Panc1 (cell line): ENCODE data around the gene PGBD1. TPM values are rescaled to one million over a fixed set of nuclear protein-coding genes. Genes with fewer than 3 reads are reported as not detected.

Experiments used
- ATAC-seq: fragments of 200-7000 bp; cut with Tn5 transposase; 2 replicates; pipeline ENCODE4 v1.9.1; 2020; ENCODE audit warnings: mild to moderate bottlenecking, moderate library complexity
- BruUV-seq: library from RNA; stranded (reverse); fragments of 400-500 nt; replicated peaks from 2 replicates; lab custom pipeline; 2021; lab: Mats Ljungman, UMichigan
- CTCF ChIA-PET: fragments of 300-600 bp; sonication (Branson Sonifier 250); formaldehyde crosslinking; loops from one replicate; lab custom pipeline; 2022; ENCODE audit warnings: antibody characterized with exemption; lab: Charles Lee
- POLR2A ChIA-PET: fragments of 300-600 bp; sonication (Branson Sonifier 250); formaldehyde crosslinking; loops from one replicate; lab custom pipeline; 2022; ENCODE audit warnings: antibody characterized with exemption; lab: Charles Lee
- DNase-seq: peaks from one replicate; pipeline ENCODE4 v3.0.0-alpha.2; 2010; ENCODE audit warnings: low read depth, low spot score
- H3K27ac ChIP-seq: 2 replicates; pipeline ENCODE4 v1.5.1; 2011; ENCODE audit warnings: mild to moderate bottlenecking, low read length, inconsistent platforms
- H3K27me3 ChIP-seq: fragments of 200-500 bp; sonication (Bioruptor generic); 2 replicates; pipeline ENCODE4 v1.6.0; 2014; ENCODE audit warnings: low read length, inconsistent platforms; ENCODE audit not compliant: control insufficient read depth, insufficient read depth
- H3K36me3 ChIP-seq: fragments of 200-500 bp; sonication (Bioruptor generic); 2 replicates; pipeline ENCODE4 v1.5.1; 2014; ENCODE audit warnings: inconsistent platforms, mild to moderate bottlenecking, low read length, moderate library complexity; ENCODE audit not compliant: control insufficient read depth, insufficient read depth
- H3K4me1 ChIP-seq: 2 replicates; pipeline ENCODE4 v1.5.1; 2011; ENCODE audit warnings: inconsistent platforms, mild to moderate bottlenecking, low read length, moderate library complexity; ENCODE audit not compliant: control insufficient read depth, insufficient read depth
- H3K4me3 ChIP-seq, 2 experiments: 2 replicates each; pipeline ENCODE4 v1.5.1; 2011 to 2012; ENCODE audit warnings: low read depth in 2 of 2, low read length in 2 of 2, mild to moderate bottlenecking in 2 of 2, inconsistent platforms in 1 of 2, moderate library complexity in 1 of 2
- H3K9me3 ChIP-seq: fragments of 200-500 bp; sonication (Bioruptor generic); 2 replicates; pipeline ENCODE4 v1.5.1; 2014; ENCODE audit warnings: low read depth, mild to moderate bottlenecking, inconsistent platforms, low read length, moderate library complexity; ENCODE audit not compliant: control insufficient read depth, insufficient read depth
- POLR2AphosphoS5 ChIP-seq: IDR thresholded peaks from 2 replicates; pipeline ENCODE4 v1.6.1; 2012; ENCODE audit warnings: mild to moderate bottlenecking, low read depth, low read length, moderate library complexity
- SIN3A ChIP-seq: IDR thresholded peaks from 2 replicates; pipeline ENCODE4 v1.6.1; 2012; ENCODE audit warnings: low read depth, mild to moderate bottlenecking, low read length, moderate library complexity, borderline replicate concordance; ENCODE audit not compliant: insufficient read depth
- TCF7L2 ChIP-seq: IDR thresholded peaks from 2 replicates; pipeline ENCODE4 v1.6.1; 2011; ENCODE audit warnings: mild to moderate bottlenecking, low read depth, low read length, inconsistent platforms
- in situ Hi-C: cut with HindIII; loops from 2 replicates; pipeline ENCODE4 v1.10.0; 2016; ENCODE audit warnings: low sequenced_read_pairs, low pct_unique_long_range_greater_than_20kb
- intact Hi-C: fragments of 100-400 bp; cut with micrococcal nuclease; formaldehyde crosslinking; loops from one replicate; pipeline ENCODE4 v1.10.0; 2022; ENCODE audit not compliant: unreplicated experiment
- total RNA-seq: library from RNA; stranded (reverse); gene quantifications from one replicate; pipeline ENCODE4 v1.2.1, GENCODE V29; 2021; ENCODE audit not compliant: unreplicated experiment
- TF ChIP-seq, protein P1 (sequence below): fragments of 450-650 bp; IDR thresholded peaks from 2 replicates; pipeline ENCODE4 v1.5.1; 2017; ENCODE audit warnings: mild to moderate bottlenecking
- TF ChIP-seq, protein P2 (sequence below), 2 experiments: IDR thresholded peaks; 2 replicates each; pipeline ENCODE4 v1.6.1; 2011 to 2012; ENCODE audit warnings: low read depth in 2 of 2, control low read depth in 1 of 2, low read length in 1 of 2, mild to moderate bottlenecking in 1 of 2, moderate library complexity in 1 of 2; ENCODE audit not compliant: insufficient read depth in 1 of 2

The PGBD1 gene
- total RNA-seq, 1 experiment from 2014 or later: 7.6 TPM

DNA sequence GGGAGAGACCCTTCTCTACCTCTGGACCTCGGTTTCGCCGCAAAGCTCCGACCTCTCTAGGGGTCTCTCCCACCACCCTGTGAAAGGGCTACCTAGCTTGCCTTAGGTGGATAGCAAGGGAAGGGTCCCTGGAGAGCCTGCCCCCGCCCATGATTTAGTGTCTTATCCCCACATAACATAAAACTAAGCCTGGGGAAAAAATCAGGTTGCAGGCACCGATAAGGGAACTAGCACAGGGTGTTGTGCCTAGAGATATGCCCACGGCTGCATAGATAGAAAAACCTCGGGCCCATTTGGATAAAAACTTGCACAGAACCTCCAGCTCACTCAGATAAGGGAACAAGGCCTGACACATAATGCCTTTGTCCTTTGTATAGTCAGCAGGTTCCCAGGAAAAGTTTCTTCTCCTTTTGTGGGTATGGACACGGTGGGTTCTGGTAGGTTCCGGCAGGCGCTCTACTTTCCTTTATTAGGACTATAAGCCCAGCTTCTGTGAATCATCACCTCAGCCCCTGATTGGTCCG is 53.7 kb downstream of the PGBD1 start:
- TF ChIP-seq, protein P1, sequence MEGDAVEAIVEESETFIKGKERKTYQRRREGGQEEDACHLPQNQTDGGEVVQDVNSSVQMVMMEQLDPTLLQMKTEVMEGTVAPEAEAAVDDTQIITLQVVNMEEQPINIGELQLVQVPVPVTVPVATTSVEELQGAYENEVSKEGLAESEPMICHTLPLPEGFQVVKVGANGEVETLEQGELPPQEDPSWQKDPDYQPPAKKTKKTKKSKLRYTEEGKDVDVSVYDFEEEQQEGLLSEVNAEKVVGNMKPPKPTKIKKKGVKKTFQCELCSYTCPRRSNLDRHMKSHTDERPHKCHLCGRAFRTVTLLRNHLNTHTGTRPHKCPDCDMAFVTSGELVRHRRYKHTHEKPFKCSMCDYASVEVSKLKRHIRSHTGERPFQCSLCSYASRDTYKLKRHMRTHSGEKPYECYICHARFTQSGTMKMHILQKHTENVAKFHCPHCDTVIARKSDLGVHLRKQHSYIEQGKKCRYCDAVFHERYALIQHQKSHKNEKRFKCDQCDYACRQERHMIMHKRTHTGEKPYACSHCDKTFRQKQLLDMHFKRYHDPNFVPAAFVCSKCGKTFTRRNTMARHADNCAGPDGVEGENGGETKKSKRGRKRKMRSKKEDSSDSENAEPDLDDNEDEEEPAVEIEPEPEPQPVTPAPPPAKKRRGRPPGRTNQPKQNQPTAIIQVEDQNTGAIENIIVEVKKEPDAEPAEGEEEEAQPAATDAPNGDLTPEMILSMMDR: no peak
- TF ChIP-seq SIN3A: 0 out of 2 replicates have a peak, but pooled peaks have one; percentile 10
- DNase-seq (peak; percentile 94), ATAC-seq (no peak; the same call in 1 of the 2 replicates)
- H3K27ac ChIP-seq: peak overlapping the region; percentile 95
- H3K4me1 ChIP-seq: peaks cover 23% of the 10 kb centered on the region
- ChIA-PET POLR2A (interaction anchor here (0.6 to 0.7 kb wide), 4 partner anchors 10 to 525 kb away, joined by 3 read pairs; a partner anchor contains a TSS), CTCF (no interaction called here)
- in situ Hi-C loops: no loop called here
- intact Hi-C loops: loop anchor here (5.0 kb wide), 1 partner anchor 113 kb away; no protein-coding TSS in a partner anchor
- no peaks in the 10 kb centered on the region; the same call in 1 of the 2 replicates for H3K9me3 ChIP-seq
- H3K4me3 ChIP-seq: peak overlapping the region; percentile 85 to 86
- BruUV-seq: no TSS peak
- H3K27me3 ChIP-seq: no peaks in the 10 kb centered on the region
- no peaks in the 10 kb centered on the region; the same call in 1 of the 2 replicates for H3K36me3 ChIP-seq

DNA sequence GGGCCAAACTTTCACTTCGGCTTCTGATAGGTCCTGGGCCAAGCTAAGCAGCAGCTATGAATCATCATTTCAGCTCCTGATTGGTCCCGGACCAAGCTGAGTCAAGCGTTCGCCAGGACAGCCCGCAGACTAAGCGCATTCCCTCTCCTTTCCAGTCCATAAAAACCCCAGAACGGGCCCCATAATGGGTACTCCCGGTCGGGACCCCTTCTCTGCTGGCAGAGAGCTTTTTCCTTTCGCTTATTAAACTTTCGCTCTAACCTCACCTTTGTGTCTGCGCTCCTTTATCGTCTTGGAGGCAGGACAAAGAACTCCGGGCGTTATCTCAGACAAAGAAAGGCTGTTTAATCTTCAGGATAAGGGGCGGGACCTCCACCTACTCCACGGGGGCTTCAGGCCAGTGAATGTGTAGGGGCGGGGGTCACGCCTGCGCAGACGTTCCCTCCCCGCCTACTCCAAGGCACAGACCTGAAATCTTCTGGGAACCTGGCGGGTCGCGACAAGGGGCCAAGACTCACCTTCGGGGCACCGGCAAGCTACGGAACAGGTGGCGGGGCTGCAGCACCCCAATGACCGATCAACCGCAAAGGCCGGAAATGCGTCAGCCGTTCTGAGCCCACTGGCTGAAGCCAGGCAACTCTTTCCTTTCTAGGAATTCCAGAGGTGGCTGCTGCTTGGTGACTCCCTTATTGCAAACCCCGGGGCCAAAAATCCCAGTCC is 54.4 kb downstream of the PGBD1 start, which contains the start of gene ZSCAN31:
TSS of gene ZSCAN31 (minus strand) at position 585 of the 720 bp plus-strand sequence. CDS start 6,465 bp downstream, outside the sequence.
- Histone ChIP-seq H3K36me3 (no peaks in the 10 kb centered on the region; the same call in 1 of the 2 replicates), H3K27ac (peak within 1 kb of the TSS; percentile 95), H3K4me1 (peaks cover 23% of the 10 kb centered on the region), H3K9me3 (no peaks in the 10 kb centered on the region), H3K27me3 (no peaks in the 10 kb centered on the region), H3K4me3 (peak within 1 kb of the TSS; percentile 85 to 86)
- ChIA-PET CTCF (no interaction called here), POLR2A (interaction anchor here (0.6 to 0.7 kb wide), 5 partner anchors 9 to 526 kb away, joined by 3 to 6 read pairs (median 3); partner anchors contain the start of gene ZKSCAN3)
- intact Hi-C loops: loop anchor here (5.0 kb wide), 1 partner anchor 113 kb away; no protein-coding TSS in a partner anchor
- 0 out of 2 replicates have a peak, but pooled peaks have one; percentile 10 for TF ChIP-seq SIN3A
- TF ChIP-seq, protein P2, sequence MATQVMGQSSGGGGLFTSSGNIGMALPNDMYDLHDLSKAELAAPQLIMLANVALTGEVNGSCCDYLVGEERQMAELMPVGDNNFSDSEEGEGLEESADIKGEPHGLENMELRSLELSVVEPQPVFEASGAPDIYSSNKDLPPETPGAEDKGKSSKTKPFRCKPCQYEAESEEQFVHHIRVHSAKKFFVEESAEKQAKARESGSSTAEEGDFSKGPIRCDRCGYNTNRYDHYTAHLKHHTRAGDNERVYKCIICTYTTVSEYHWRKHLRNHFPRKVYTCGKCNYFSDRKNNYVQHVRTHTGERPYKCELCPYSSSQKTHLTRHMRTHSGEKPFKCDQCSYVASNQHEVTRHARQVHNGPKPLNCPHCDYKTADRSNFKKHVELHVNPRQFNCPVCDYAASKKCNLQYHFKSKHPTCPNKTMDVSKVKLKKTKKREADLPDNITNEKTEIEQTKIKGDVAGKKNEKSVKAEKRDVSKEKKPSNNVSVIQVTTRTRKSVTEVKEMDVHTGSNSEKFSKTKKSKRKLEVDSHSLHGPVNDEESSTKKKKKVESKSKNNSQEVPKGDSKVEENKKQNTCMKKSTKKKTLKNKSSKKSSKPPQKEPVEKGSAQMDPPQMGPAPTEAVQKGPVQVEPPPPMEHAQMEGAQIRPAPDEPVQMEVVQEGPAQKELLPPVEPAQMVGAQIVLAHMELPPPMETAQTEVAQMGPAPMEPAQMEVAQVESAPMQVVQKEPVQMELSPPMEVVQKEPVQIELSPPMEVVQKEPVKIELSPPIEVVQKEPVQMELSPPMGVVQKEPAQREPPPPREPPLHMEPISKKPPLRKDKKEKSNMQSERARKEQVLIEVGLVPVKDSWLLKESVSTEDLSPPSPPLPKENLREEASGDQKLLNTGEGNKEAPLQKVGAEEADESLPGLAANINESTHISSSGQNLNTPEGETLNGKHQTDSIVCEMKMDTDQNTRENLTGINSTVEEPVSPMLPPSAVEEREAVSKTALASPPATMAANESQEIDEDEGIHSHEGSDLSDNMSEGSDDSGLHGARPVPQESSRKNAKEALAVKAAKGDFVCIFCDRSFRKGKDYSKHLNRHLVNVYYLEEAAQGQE (IDR thresholded peaks at IDR 0.05; ENCODE audit: insufficient read depth in 1 of 2, low read depth in 2 of 2, low read length in 1 of 2): no peak; a peak in 1 of 4 replicates
- TF ChIP-seq, protein P1: no peak
- 0 out of 2 replicates have a peak, but pooled peaks have one; percentile 25 for TF ChIP-seq TCF7L2
- peak; percentile 96 for TF ChIP-seq POLR2AphosphoS5
- ATAC-seq: peak; percentile 97
- TSS peak; percentile 97 for BruUV-seq
- DNase-seq: no peak
- in situ Hi-C loops: no loop called here
